ENCODE results near the gene PTPN13. TPM values are rescaled to one million over a fixed set of nuclear protein-coding genes. Genes with fewer than 3 reads are reported as not detected.

The PTPN13 gene
- polyA plus RNA-seq, 1 experiment, result 19.4 TPM

GRCh38 chr4:86845593-86845992, 251.5 kb downstream of the PTPN13 start:
- no peaks in the 10 kb centered on the region; the same call in 1 of the 2 replicates for H3K36me3 ChIP-seq (ENCODE audit: control insufficient read depth, insufficient read depth, low read length)
- CTCF ChIA-PET, result interaction anchor here (1.1 to 1.8 kb wide), 2 partner anchors 10 to 347 kb away, joined by 3 to 7 read pairs; no protein-coding TSS in a partner anchor
- no peaks in the 10 kb centered on the region for H3K27me3 ChIP-seq (ENCODE audit: control insufficient read depth, insufficient read depth, low read length)
- TF ChIP-seq CTCF (IDR thresholded peaks at IDR 0.05; ENCODE audit: insufficient read depth, low read depth, low read length), result no peak
- H3K4me3 ChIP-seq (ENCODE audit: low read depth, low read length), result no peak overlapping the region
- POLR2A ChIA-PET, result no interaction called here
- no peak for DNase-seq (ENCODE audit: low read depth)

- TF ChIP-seq CTCF (IDR thresholded peaks at IDR 0.05; ENCODE audit: insufficient read depth, low read depth, low read length), result no peak
- Histone ChIP-seq H3K36me3 (ENCODE audit: control insufficient read depth, insufficient read depth, low read length) (no peaks in the 10 kb centered on the region; the same call in 1 of the 2 replicates), H3K27me3 (ENCODE audit: control insufficient read depth, insufficient read depth, low read length) (no peaks in the 10 kb centered on the region), H3K4me3 (ENCODE audit: low read depth, low read length) (no peak overlapping the region; the same call in 1 of the 2 replicates)
- ChIA-PET POLR2A (interaction anchor here (0.7 kb wide), 2 partner anchors 11 to 238 kb away, joined by 3 to 7 read pairs; no protein-coding TSS in a partner anchor), CTCF (interaction anchor here (0.6 to 1.8 kb wide), 6 partner anchors 8 to 322 kb away, joined by 3 to 7 read pairs (median 4); partner anchors contain the start of gene C4orf36)
- peak; percentile 84 for DNase-seq (ENCODE audit: low read depth)
Measured at GRCh38 chr4:86846921-86847320, 252.8 kb downstream of the PTPN13 start.

- no peak for DNase-seq (ENCODE audit: low read depth)
- POLR2A ChIA-PET, result interaction anchor here (1.0 kb wide), 1 partner anchor 31 kb away, joined by 3 read pairs; no protein-coding TSS in a partner anchor
- TF ChIP-seq CTCF (IDR thresholded peaks at IDR 0.05; ENCODE audit: insufficient read depth, low read depth, low read length), result no peak
- Histone ChIP-seq H3K36me3 (ENCODE audit: control insufficient read depth, insufficient read depth, low read length) (no peaks in the 10 kb centered on the region; the same call in 1 of the 2 replicates), H3K4me3 (ENCODE audit: low read depth, low read length) (peak overlapping the region; percentile 20), H3K27me3 (ENCODE audit: control insufficient read depth, insufficient read depth, low read length) (no peaks in the 10 kb centered on the region)
- CTCF ChIA-PET, result interaction anchor here (0.5 to 2.2 kb wide), 7 partner anchors 8 to 352 kb away, joined by 3 to 10 read pairs (median 4); partner anchors contain the start of gene C4orf36
Measured at GRCh38 chr4:86847571-86847970, 253.5 kb downstream of the PTPN13 start.

GRCh38 chr4:86848136-86848535, 254.0 kb downstream of the PTPN13 start:
- POLR2A ChIA-PET, result interaction anchor here (1.0 kb wide), 1 partner anchor 32 kb away, joined by 3 read pairs; no protein-coding TSS in a partner anchor
- Histone ChIP-seq H3K27me3 (ENCODE audit: control insufficient read depth, insufficient read depth, low read length) (no peaks in the 10 kb centered on the region), H3K4me3 (ENCODE audit: low read depth, low read length) (peak overlapping the region; percentile 20), H3K36me3 (ENCODE audit: control insufficient read depth, insufficient read depth, low read length) (no peaks in the 10 kb centered on the region; the same call in 1 of the 2 replicates)
- CTCF ChIA-PET, result interaction anchor here (0.5 to 2.2 kb wide), 6 partner anchors 9 to 352 kb away, joined by 3 to 10 read pairs (median 4); no protein-coding TSS in a partner anchor
- no peak for TF ChIP-seq CTCF (IDR thresholded peaks at IDR 0.05; ENCODE audit: insufficient read depth, low read depth, low read length)
- peak; percentile 47 for DNase-seq (ENCODE audit: low read depth)

- TF ChIP-seq CTCF (IDR thresholded peaks at IDR 0.05; ENCODE audit: insufficient read depth, low read depth, low read length), result no peak
- H3K4me3 ChIP-seq (ENCODE audit: low read depth, low read length), result peak within 1 kb of the TSS; percentile 20
- no peaks in the 10 kb centered on the region for H3K27me3 ChIP-seq (ENCODE audit: control insufficient read depth, insufficient read depth, low read length)
- H3K36me3 ChIP-seq (ENCODE audit: control insufficient read depth, insufficient read depth, low read length), result no peaks in the 10 kb centered on the region; the same call in 1 of the 2 replicates
- POLR2A ChIA-PET, result interaction anchor here (0.6 kb wide), 1 partner anchor 13 kb away, joined by 4 read pairs; no protein-coding TSS in a partner anchor
- DNase-seq (ENCODE audit: low read depth), result no peak
- CTCF ChIA-PET, result interaction anchor here (0.5 to 2.2 kb wide), 5 partner anchors 15 to 353 kb away, joined by 3 to 10 read pairs (median 4); no protein-coding TSS in a partner anchor
Measured at GRCh38 chr4:86848732-86849619, 254.9 kb downstream of the PTPN13 start, which contains the start of gene SLC10A6. TSS of gene SLC10A6 (minus strand) at chr4:86849384. CDS start at chr4:86849115, 269 bp downstream.
